HG02610 (cell line): ENCODE data around the gene SDF4.
"Not testable (repeated sequence)": the region's sequence is repeated elsewhere in the genome, so short reads cannot be mapped to it uniquely, and the experiment has no call there.

ENCODE experiments used
- ATAC-seq: cut with Tn5 transposase; IDR thresholded peaks from one replicate; pipeline ENCODE4 v1.9.1; 2021; ENCODE audit warnings: mild to moderate bottlenecking, moderate library complexity; ENCODE audit not compliant: unreplicated experiment

SDF4 gene

GRCh38 chr1:1259951-1260600 is 28.3 kb upstream of the SDF4 start:
- no peak for ATAC-seq

- ATAC-seq, result no peak
Observed at GRCh38 chr1:1259540-1259939, 27.7 kb upstream of the SDF4 start.

GRCh38 chr1:1259119-1259488 is 27.3 kb upstream of the SDF4 start:
- no peak for ATAC-seq

GRCh38 chr1:1256956-1257871 is 25.4 kb upstream of the SDF4 start:
- ATAC-seq, result no peak

GRCh38 chr1:1255611-1256010 is 23.8 kb upstream of the SDF4 start:
- no peak for ATAC-seq

GRCh38 chr1:1255078-1255477 is 23.3 kb upstream of the SDF4 start:
- ATAC-seq, result no peak

- no peak for ATAC-seq
Observed at GRCh38 chr1:1254667-1254998, 22.8 kb upstream of the SDF4 start.

- no peak for ATAC-seq
Observed at GRCh38 chr1:1253972-1254666, 22.3 kb upstream of the SDF4 start.

- ATAC-seq, result no peak
Observed at GRCh38 chr1:1253314-1253713, 21.5 kb upstream of the SDF4 start.

GRCh38 chr1:1250786-1251284 is 19.0 kb upstream of the SDF4 start:
- no peak for ATAC-seq

- not testable (repeated sequence) for ATAC-seq
Observed at GRCh38 chr1:1248009-1248913, 16.5 kb upstream of the SDF4 start.

GRCh38 chr1:1247341-1247913 is 15.6 kb upstream of the SDF4 start:
- ATAC-seq, result no peak

- no peak for ATAC-seq
Observed at GRCh38 chr1:1246577-1247340, 15.0 kb upstream of the SDF4 start, which contains the start of gene C1QTNF12. Gene C1QTNF12 (minus strand): TSS chr1:1246722. CDS start chr1:1246690, 32 bp downstream.

- no peak for ATAC-seq
Observed at GRCh38 chr1:1245817-1246576, 14.2 kb upstream of the SDF4 start.

- ATAC-seq, result no peak
Observed at GRCh38 chr1:1245178-1245816, 13.5 kb upstream of the SDF4 start.

- ATAC-seq, result no peak
Observed at GRCh38 chr1:1244192-1244811, 12.5 kb upstream of the SDF4 start.

- ATAC-seq, result no peak
Observed at GRCh38 chr1:1243807-1244191, 12.0 kb upstream of the SDF4 start.

- ATAC-seq, result no peak
Observed at GRCh38 chr1:1243266-1243660, 11.5 kb upstream of the SDF4 start.
